Caco-2 (cell line): ENCODE data around the gene LRMDA. TPM values are rescaled to one million over a fixed set of nuclear protein-coding genes. Genes with fewer than 3 reads are reported as not detected.

ENCODE experiments used
- BruUV-seq: library from RNA; stranded (reverse); fragments of 400-500 nt; replicated peaks from 2 replicates; lab custom pipeline; 2021; lab: Mats Ljungman, UMichigan
- CTCF ChIA-PET: fragments of 300-600 bp; sonication (Branson Sonifier 250); formaldehyde crosslinking; loops from one replicate; lab custom pipeline; 2022; ENCODE audit warnings: antibody characterized with exemption; lab: Charles Lee
- POLR2A ChIA-PET: fragments of 300-600 bp; sonication (Branson Sonifier 250); formaldehyde crosslinking; loops from one replicate; lab custom pipeline; 2022; ENCODE audit warnings: antibody characterized with exemption; lab: Charles Lee
- DNase-seq, 2 experiments: peaks; one replicate each; pipeline versions ENCODE4 v3.0.0 to v3.0.0-alpha.2; 2020 to 2022
- H3K27me3 ChIP-seq: replicated peaks from 2 replicates; pipeline ENCODE4 v1.6.0; 2011; ENCODE audit warnings: low read length; ENCODE audit not compliant: control insufficient read depth, insufficient read depth
- H3K36me3 ChIP-seq: 2 replicates; pipeline ENCODE4 v1.5.1; 2011; ENCODE audit warnings: low read length; ENCODE audit not compliant: control insufficient read depth, insufficient read depth
- H3K4me1 ChIP-seq: fragments of 250-450 bp; sonication (Bioruptor Pico); 2 replicates; pipeline ENCODE4 v1.5.1; 2020; ENCODE audit warnings: mild to moderate bottlenecking
- H3K4me3 ChIP-seq: 2 replicates; pipeline ENCODE4 v1.5.1; 2011; ENCODE audit warnings: low read depth, mild to moderate bottlenecking, control low read depth, low read length
- H3K9me3 ChIP-seq: fragments of 250-450 bp; sonication (Bioruptor Pico); 2 replicates; pipeline ENCODE4 v1.5.1; 2020; ENCODE audit warnings: mild to moderate bottlenecking, moderate library complexity
- H3K27ac Mint-ChIP-seq: one replicate; pipeline ENCODE4 v1.8.0; 2022; ENCODE audit warnings: mixed read lengths; ENCODE audit not compliant: unreplicated experiment
- H3K27me3 Mint-ChIP-seq: one replicate; pipeline ENCODE4 v1.8.0; 2022; ENCODE audit warnings: mixed read lengths; ENCODE audit not compliant: insufficient read depth, unreplicated experiment
- H3K36me3 Mint-ChIP-seq: one replicate; pipeline ENCODE4 v1.8.0; 2022; ENCODE audit warnings: mild to moderate bottlenecking, mixed read lengths; ENCODE audit not compliant: insufficient read depth, unreplicated experiment
- H3K4me1 Mint-ChIP-seq: one replicate; pipeline ENCODE4 v1.8.0; 2022; ENCODE audit warnings: low read depth, mixed read lengths; ENCODE audit not compliant: unreplicated experiment
- H3K4me3 Mint-ChIP-seq: one replicate; pipeline ENCODE4 v1.8.0; 2022; ENCODE audit warnings: mild to moderate bottlenecking, moderate library complexity, mixed read lengths; ENCODE audit not compliant: unreplicated experiment
- H3K9me3 Mint-ChIP-seq: one replicate; pipeline ENCODE4 v1.8.0; 2022; ENCODE audit warnings: mixed read lengths; ENCODE audit not compliant: unreplicated experiment
- CTCF ChIP-seq, 2 experiments: fragments of 200-600 bp in 1 of 2; IDR thresholded peaks; 1 replicate in 1 of 2; 2 replicates in 1 of 2; pipeline versions ENCODE4 v1.5.1 to v1.8.0; 2011 to 2022; ENCODE audit warnings: antibody characterized with exemption in 1 of 2, control low read depth in 1 of 2, inconsistent platforms in 1 of 2, low read depth in 1 of 2, low read length in 1 of 2, mild to moderate bottlenecking in 1 of 2, moderate library complexity in 1 of 2; ENCODE audit not compliant: insufficient read depth in 1 of 2, severe bottlenecking in 1 of 2, unreplicated experiment in 1 of 2
- intact Hi-C: fragments of 100-400 bp; cut with micrococcal nuclease; formaldehyde crosslinking; loops from one replicate; pipeline ENCODE4 v1.10.0; 2022; ENCODE audit not compliant: unreplicated experiment
- total RNA-seq: library from RNA; stranded (reverse); gene quantifications from 2 replicates; pipeline ENCODE4 v1.2.3, GENCODE V29; 2022

The LRMDA gene
- total RNA-seq, 1 experiment from 2014 or later = 18.5 TPM

- no peaks in the 10 kb centered on the region for H3K27me3 ChIP-seq
- no peak overlapping the region for H3K27ac Mint-ChIP-seq
- BruUV-seq = no TSS peak
Observed at GRCh38 chr10:75957314-75958120, 526.1 kb downstream of the LRMDA start.

GRCh38 chr10:75959209-75959608 lies 527.8 kb downstream of the LRMDA start:
- CTCF ChIA-PET = no interaction called here
- H3K4me3 Mint-ChIP-seq = no peak overlapping the region
- POLR2A ChIA-PET = no interaction called here
- H3K4me3 ChIP-seq = no peak overlapping the region
- no peaks in the 10 kb centered on the region for H3K36me3 ChIP-seq
- H3K27ac Mint-ChIP-seq = no peak overlapping the region
- DNase-seq = peak in 1 of 2 experiments; percentile 9
- H3K27me3 ChIP-seq = no peaks in the 10 kb centered on the region
- no peaks in the 10 kb centered on the region for H3K9me3 ChIP-seq
- no peak for TF ChIP-seq CTCF (IDR thresholded peaks at IDR 0.05; ENCODE audit: insufficient read depth in 1 of 2, low read depth in 1 of 2, low read length in 1 of 2, severe bottlenecking in 1 of 2, unreplicated experiment in 1 of 2)
- H3K36me3 Mint-ChIP-seq = no peaks in the 10 kb centered on the region
- H3K9me3 Mint-ChIP-seq = no peaks in the 10 kb centered on the region
- H3K4me1 ChIP-seq = no peaks in the 10 kb centered on the region
- no TSS peak for BruUV-seq
- intact Hi-C loops = no loop called here
- H3K27me3 Mint-ChIP-seq = no peaks in the 10 kb centered on the region
- no peaks in the 10 kb centered on the region for H3K4me1 Mint-ChIP-seq

More at GRCh38 chr10:75957314-75958120, 526.1 kb downstream of the LRMDA start:
- intact Hi-C loops = no loop called here
- no peak for DNase-seq
- no peak for TF ChIP-seq CTCF (IDR thresholded peaks at IDR 0.05; ENCODE audit: insufficient read depth in 1 of 2, low read depth in 1 of 2, low read length in 1 of 2, severe bottlenecking in 1 of 2, unreplicated experiment in 1 of 2)
- no peak overlapping the region for H3K4me3 ChIP-seq
- ChIA-PET CTCF (no interaction called here), POLR2A (no interaction called here)
- H3K36me3 ChIP-seq = no peaks in the 10 kb centered on the region
- Mint-ChIP-seq H3K4me3 (no peak overlapping the region), H3K9me3 (no peaks in the 10 kb centered on the region), H3K4me1 (no peaks in the 10 kb centered on the region), H3K27me3 (no peaks in the 10 kb centered on the region), H3K36me3 (no peaks in the 10 kb centered on the region)
- H3K9me3 ChIP-seq = no peaks in the 10 kb centered on the region
- no peaks in the 10 kb centered on the region for H3K4me1 ChIP-seq

- no peak for TF ChIP-seq CTCF (IDR thresholded peaks at IDR 0.05; ENCODE audit: insufficient read depth in 1 of 2, low read depth in 1 of 2, low read length in 1 of 2, severe bottlenecking in 1 of 2, unreplicated experiment in 1 of 2)
- no peaks in the 10 kb centered on the region for H3K9me3 ChIP-seq
- no peaks in the 10 kb centered on the region for H3K4me1 ChIP-seq
- ChIA-PET POLR2A (no interaction called here), CTCF (no interaction called here)
- Mint-ChIP-seq H3K36me3 (no peaks in the 10 kb centered on the region), H3K9me3 (no peaks in the 10 kb centered on the region), H3K27me3 (no peaks in the 10 kb centered on the region), H3K4me3 (no peak overlapping the region), H3K27ac (no peak overlapping the region), H3K4me1 (no peaks in the 10 kb centered on the region)
- no peaks in the 10 kb centered on the region for H3K36me3 ChIP-seq
- DNase-seq = no peak
- intact Hi-C loops = no loop called here
- H3K27me3 ChIP-seq = no peaks in the 10 kb centered on the region
- H3K4me3 ChIP-seq = no peak overlapping the region
- BruUV-seq = no TSS peak
Observed at GRCh38 chr10:75959912-75960311, 528.5 kb downstream of the LRMDA start.
